Transverse colon (tissue), 4 donors: ENCODE results near the gene GRIA3. TPM values are rescaled to one million over a fixed set of nuclear protein-coding genes. Genes with fewer than 3 reads are reported as not detected.

ENCODE experiments used
- DNase-seq: peaks from one replicate; pipeline ENCODE4 v3.0.0-alpha.2; 2019
- H3K27ac ChIP-seq, 4 donors: fragments of 200-600 bp; sonication (generic); 2 replicates each; pipeline ENCODE4 v1.5.1; 2016 to 2018; ENCODE audit warnings: inconsistent platforms in 4 of 4
- H3K27me3 ChIP-seq: fragments of 200-600 bp; sonication (generic); 2 replicates; pipeline ENCODE4 v1.5.1; 2017; ENCODE audit warnings: inconsistent platforms
- H3K36me3 ChIP-seq, 4 donors: fragments of 200-600 bp; sonication (generic); 2 replicates each; pipeline ENCODE4 v1.5.1; 2017 to 2019; ENCODE audit warnings: inconsistent platforms in 4 of 4
- H3K4me1 ChIP-seq, 4 donors: fragments of 200-600 bp; sonication (generic); 2 replicates each; pipeline ENCODE4 v1.5.1; 2017 to 2020; ENCODE audit warnings: inconsistent platforms in 4 of 4
- H3K4me3 ChIP-seq, 4 donors: fragments of 200-600 bp; sonication (generic); 1 replicate in 1 of 4; 2 replicates in 3 of 4; pipeline versions ENCODE4 v1.5.1 to v1.6.1; 2017 to 2019; ENCODE audit warnings: inconsistent platforms in 4 of 4
- H3K9me3 ChIP-seq, 2 donors: fragments of 200-600 bp; sonication (generic); 2 replicates each; pipeline ENCODE4 v1.5.1; 2017 to 2019; ENCODE audit warnings: inconsistent platforms in 2 of 2
- EP300 ChIP-seq: sonication (generic); formaldehyde crosslinking; IDR thresholded peaks from one replicate; pipeline ENCODE4 v1.6.1; 2017; ENCODE audit warnings: antibody characterized with exemption, low read depth
- POLR2A ChIP-seq: fragments of 450-650 bp; IDR thresholded peaks from one replicate; pipeline ENCODE4 v1.6.1; 2016; ENCODE audit warnings: antibody characterized with exemption, mild to moderate bottlenecking, moderate library complexity
- POLR2AphosphoS5 ChIP-seq, 3 donors: sonication (generic); formaldehyde crosslinking; IDR thresholded peaks; one replicate each; pipeline ENCODE4 v1.6.1; 2016; ENCODE audit warnings: antibody characterized with exemption in 3 of 3
- WGBS, 2 donors: methylation state at CpG; one replicate each; pipeline ENCODE4 v1.1.5; 2018; ENCODE audit warnings: low coverage in 1 of 2; 5-methylcytosine and 5-hydroxymethylcytosine counted together
- in situ Hi-C, 4 donors: fragments of 200-750 bp; cut with MboI; loops; one replicate each; pipeline versions ENCODE4 v1.15.0 to v1.15.1; 2017; ENCODE audit warnings: low sequenced_read_pairs in 3 of 4, low pct_ligation_motif_present in 1 of 4, low pct_unique_long_range_greater_than_20kb in 1 of 4
- intact Hi-C: fragments of 100-400 bp; cut with DNase I; formaldehyde crosslinking; loops from one replicate; pipeline ENCODE4 v1.15.1; 2023; ENCODE audit warnings: low total_unique reads
- total RNA-seq, 4 donors: library from RNA; depleted of rRNA; stranded (reverse); fragments of >200 nt; gene quantifications; one replicate each; pipeline ENCODE4 v1.1.0, GENCODE V29; 2016
- TF ChIP-seq, protein P1 (sequence below), 5 experiments: fragments of 200-600 bp in 3 of 5; fragments of 450-650 bp in 2 of 5; sonication (generic) in 3 of 5; IDR thresholded peaks; 1 replicate in 2 of 5; 2 replicates in 3 of 5; pipeline ENCODE4 v1.5.1; 2016 to 2017; ENCODE audit warnings: antibody characterized with exemption in 5 of 5, inconsistent platforms in 3 of 5, mild to moderate bottlenecking in 2 of 5, moderate library complexity in 1 of 5

The GRIA3 gene
- total RNA-seq, 4 donors from 2014 or later: 0.40 to 1.1 (median 0.68) TPM; not detected in 1

DNA sequence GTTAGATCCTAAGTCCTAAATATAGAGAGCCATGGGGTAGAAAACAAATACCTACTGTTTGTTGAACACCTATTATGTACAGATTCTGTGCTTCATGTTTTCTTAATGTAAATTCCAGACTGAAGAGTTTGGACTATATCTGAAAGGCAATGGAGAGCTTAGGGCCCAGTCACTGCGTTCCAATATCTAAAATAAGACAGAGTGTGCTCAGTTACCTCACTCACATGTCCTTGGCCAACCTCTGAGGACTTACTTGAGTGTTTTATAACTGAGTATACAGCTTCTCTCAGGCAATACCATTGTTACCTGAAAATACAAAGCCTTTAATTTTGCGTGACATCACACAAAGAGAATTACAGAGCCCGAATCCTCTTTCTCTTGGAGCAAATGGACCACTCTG is 53.2 kb downstream of the GRIA3 start:
- DNase-seq: no peak
- TF ChIP-seq, protein P1, sequence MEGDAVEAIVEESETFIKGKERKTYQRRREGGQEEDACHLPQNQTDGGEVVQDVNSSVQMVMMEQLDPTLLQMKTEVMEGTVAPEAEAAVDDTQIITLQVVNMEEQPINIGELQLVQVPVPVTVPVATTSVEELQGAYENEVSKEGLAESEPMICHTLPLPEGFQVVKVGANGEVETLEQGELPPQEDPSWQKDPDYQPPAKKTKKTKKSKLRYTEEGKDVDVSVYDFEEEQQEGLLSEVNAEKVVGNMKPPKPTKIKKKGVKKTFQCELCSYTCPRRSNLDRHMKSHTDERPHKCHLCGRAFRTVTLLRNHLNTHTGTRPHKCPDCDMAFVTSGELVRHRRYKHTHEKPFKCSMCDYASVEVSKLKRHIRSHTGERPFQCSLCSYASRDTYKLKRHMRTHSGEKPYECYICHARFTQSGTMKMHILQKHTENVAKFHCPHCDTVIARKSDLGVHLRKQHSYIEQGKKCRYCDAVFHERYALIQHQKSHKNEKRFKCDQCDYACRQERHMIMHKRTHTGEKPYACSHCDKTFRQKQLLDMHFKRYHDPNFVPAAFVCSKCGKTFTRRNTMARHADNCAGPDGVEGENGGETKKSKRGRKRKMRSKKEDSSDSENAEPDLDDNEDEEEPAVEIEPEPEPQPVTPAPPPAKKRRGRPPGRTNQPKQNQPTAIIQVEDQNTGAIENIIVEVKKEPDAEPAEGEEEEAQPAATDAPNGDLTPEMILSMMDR (IDR thresholded peaks at IDR 0.05): no peak
- TF ChIP-seq POLR2AphosphoS5 (IDR thresholded peaks at IDR 0.05) (no peak), EP300 (no peak), POLR2A (no peak)
- Histone ChIP-seq H3K4me1 (no peaks in the 10 kb centered on the region), H3K27me3 (no peaks in the 10 kb centered on the region), H3K27ac (no peak overlapping the region), H3K4me3 (no peak overlapping the region), H3K36me3 (no peaks in the 10 kb centered on the region), H3K9me3 (no peaks in the 10 kb centered on the region)
- 71% methylated on average over 3 of the region's 3 CpGs; no CpG with 5 or more reads in 1 of the 2 donors for WGBS, 2 donors
- in situ Hi-C loops: no loop called here
- intact Hi-C loops: no loop called here

DNA sequence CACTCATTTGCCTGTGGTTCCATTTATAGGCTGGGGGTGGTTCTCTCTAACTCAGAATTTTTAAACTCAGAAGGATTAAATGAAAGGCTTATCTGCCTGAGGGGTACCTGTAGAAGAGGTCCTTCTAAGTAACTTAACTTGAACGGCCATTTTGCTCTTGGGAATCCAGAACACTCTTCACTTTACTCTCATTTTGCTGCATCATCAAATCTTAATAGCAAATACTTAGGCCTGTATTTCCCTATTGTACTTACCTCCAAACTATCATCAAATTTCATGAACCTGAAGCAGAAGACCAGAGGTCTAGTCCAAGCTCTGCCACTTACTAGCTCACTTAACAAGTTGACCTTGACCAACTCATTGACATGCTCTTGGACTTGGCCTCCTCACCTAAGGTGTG is 70.4 kb downstream of the GRIA3 start:
- H3K4me1 ChIP-seq: no peaks in the 10 kb centered on the region
- TF ChIP-seq EP300: no peak
- no peak for TF ChIP-seq POLR2A
- TF ChIP-seq, protein P1 (IDR thresholded peaks at IDR 0.05): no peak
- no peak for TF ChIP-seq POLR2AphosphoS5 (IDR thresholded peaks at IDR 0.05)
- in situ Hi-C loops (no loop called here), intact Hi-C loops (no loop called here)
- no peak for DNase-seq
- no peak overlapping the region for H3K27ac ChIP-seq
- no peaks in the 10 kb centered on the region for H3K9me3 ChIP-seq
- H3K4me3 ChIP-seq: no peak overlapping the region
- H3K36me3 ChIP-seq: no peaks in the 10 kb centered on the region
- H3K27me3 ChIP-seq: no peaks in the 10 kb centered on the region
- 74% methylated on average over 1 of the region's 1 CpG; no CpG with 5 or more reads in 1 of the 2 donors for WGBS, 2 donors

DNA sequence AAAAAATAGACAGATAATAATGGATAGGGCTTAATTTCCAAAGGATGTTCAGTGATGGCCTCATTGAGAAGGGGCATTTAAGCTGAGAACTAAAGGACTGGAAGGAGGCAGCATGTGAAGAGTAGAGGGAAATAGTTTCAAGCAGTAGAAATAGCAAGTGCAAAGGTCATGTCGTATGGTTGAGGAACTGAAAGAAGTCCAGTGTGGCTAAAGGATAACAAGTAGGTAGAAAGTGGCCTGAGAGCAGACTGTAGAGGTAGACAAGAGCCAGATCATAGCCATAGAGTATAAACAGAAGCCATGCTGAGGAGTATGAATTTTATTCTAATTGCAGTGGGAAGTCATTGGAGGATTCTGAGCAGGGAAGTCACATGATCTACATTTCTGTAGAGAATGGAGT is 72.3 kb downstream of the GRIA3 start:
- Histone ChIP-seq H3K9me3 (no peaks in the 10 kb centered on the region), H3K36me3 (no peaks in the 10 kb centered on the region), H3K27me3 (no peaks in the 10 kb centered on the region), H3K4me1 (no peaks in the 10 kb centered on the region), H3K4me3 (no peak overlapping the region), H3K27ac (no peak overlapping the region)
- intact Hi-C loops: no loop called here
- no peak for TF ChIP-seq POLR2AphosphoS5 (IDR thresholded peaks at IDR 0.05)
- TF ChIP-seq, protein P1 (IDR thresholded peaks at IDR 0.05): no peak
- no peak for TF ChIP-seq POLR2A
- no peak for TF ChIP-seq EP300
- DNase-seq: no peak
- 32% methylated on average over 1 of the region's 1 CpG; no CpG with 5 or more reads in 1 of the 2 donors for WGBS, 2 donors
- in situ Hi-C loops: no loop called here

DNA sequence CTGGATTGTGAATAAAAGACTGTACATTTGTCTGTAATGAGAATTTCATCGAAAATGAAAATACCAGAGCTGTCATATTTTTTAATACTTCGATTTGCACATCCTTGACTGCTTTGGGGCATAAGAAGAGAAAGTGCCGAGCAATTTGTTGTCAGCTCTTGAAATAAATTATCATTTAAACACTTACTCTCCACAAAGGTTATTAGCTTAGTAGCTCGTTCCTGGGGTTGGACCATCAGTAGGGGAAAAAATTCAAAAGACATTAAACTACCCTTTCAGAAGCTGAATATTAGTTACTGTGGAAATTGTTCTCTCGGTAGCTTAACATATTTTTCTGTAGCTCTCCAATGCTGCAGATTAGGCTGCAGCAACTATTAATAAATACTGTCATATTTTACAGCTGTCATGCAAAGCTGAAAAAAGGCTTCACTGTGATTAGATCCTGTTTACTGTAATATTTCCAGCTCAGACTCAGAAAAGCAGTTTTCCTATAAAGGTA is 76.9 kb downstream of the GRIA3 start:
- Histone ChIP-seq H3K27me3 (no peaks in the 10 kb centered on the region), H3K4me3 (no peak overlapping the region), H3K9me3 (no peaks in the 10 kb centered on the region), H3K36me3 (no peaks in the 10 kb centered on the region), H3K27ac (no peak overlapping the region), H3K4me1 (no peaks in the 10 kb centered on the region)
- WGBS, 2 donors: 72 to 78% methylated on average over 4 to 5 of the region's 5 CpGs
- DNase-seq: no peak
- in situ Hi-C loops (no loop called here), intact Hi-C loops (no loop called here)
- no peak for TF ChIP-seq POLR2AphosphoS5 (IDR thresholded peaks at IDR 0.05)
- TF ChIP-seq, protein P1 (IDR thresholded peaks at IDR 0.05): no peak
- TF ChIP-seq EP300: no peak
- no peak for TF ChIP-seq POLR2A
